GM21390 (cell line): ENCODE measurements around the gene RNF38.
"Not testable (repeated sequence)": the region's sequence is repeated elsewhere in the genome, so short reads cannot be mapped to it uniquely, and the experiment has no call there.

ENCODE experiments used
- ATAC-seq: cut with Tn5 transposase; IDR thresholded peaks from one replicate; pipeline ENCODE4 v1.9.1; 2021; ENCODE audit not compliant: unreplicated experiment

RNF38 gene

GRCh38 chr9:36336131-36336907 lies 63.8 kb downstream of the RNF38 start:
- no peak for ATAC-seq

- no peak for ATAC-seq
Measured at GRCh38 chr9:36332006-36332405, 68.1 kb downstream of the RNF38 start.

GRCh38 chr9:36328798-36329411 lies 71.2 kb downstream of the RNF38 start:
- ATAC-seq = no peak

- no peak for ATAC-seq
Measured at GRCh38 chr9:36325081-36325828, 74.8 kb downstream of the RNF38 start.

- ATAC-seq = no peak
Measured at GRCh38 chr9:36323926-36324325, 76.1 kb downstream of the RNF38 start.

GRCh38 chr9:36322462-36322861 lies 77.6 kb downstream of the RNF38 start:
- ATAC-seq = no peak

- ATAC-seq = not testable (repeated sequence)
Measured at GRCh38 chr9:36321903-36322302, 78.2 kb downstream of the RNF38 start.

- ATAC-seq = no peak
Measured at GRCh38 chr9:36320466-36320865, 79.6 kb downstream of the RNF38 start.

- no peak for ATAC-seq
Measured at GRCh38 chr9:36319806-36320205, 80.3 kb downstream of the RNF38 start.

GRCh38 chr9:36319183-36319582 lies 80.9 kb downstream of the RNF38 start:
- no peak for ATAC-seq

- ATAC-seq = no peak
Measured at GRCh38 chr9:36318212-36318802, 81.8 kb downstream of the RNF38 start.

- no peak for ATAC-seq
Measured at GRCh38 chr9:36317766-36318165, 82.3 kb downstream of the RNF38 start.

GRCh38 chr9:36316611-36317317 lies 83.3 kb downstream of the RNF38 start:
- ATAC-seq = no peak

GRCh38 chr9:36316049-36316448 lies 84.0 kb downstream of the RNF38 start:
- no peak for ATAC-seq

- no peak for ATAC-seq
Measured at GRCh38 chr9:36315283-36315682, 84.8 kb downstream of the RNF38 start.

GRCh38 chr9:36314740-36315139 lies 85.3 kb downstream of the RNF38 start:
- no peak for ATAC-seq

GRCh38 chr9:36306471-36307306 lies 93.4 kb downstream of the RNF38 start:
- no peak for ATAC-seq

- not testable (repeated sequence) for ATAC-seq
Measured at GRCh38 chr9:36304366-36304765, 95.7 kb downstream of the RNF38 start.

GRCh38 chr9:36301227-36301626 lies 98.8 kb downstream of the RNF38 start:
- ATAC-seq = no peak

- no peak for ATAC-seq
Measured at GRCh38 chr9:36298566-36298965, 101.5 kb downstream of the RNF38 start.
